Stimulated activated CD4-positive, alpha-beta T cell treated with anti-CD3 and anti-CD28 coated beads, TNF-alpha, amount 100 ng/mL, for 1 hour (primary cell): Measurements from ENCODE around the gene BCAS1.

ENCODE experiments used
- DNase-seq, 3 donors: peaks; one replicate each; pipeline ENCODE4 v3.0.0-alpha.2; 2020; ENCODE audit warnings: low read depth in 3 of 3, low spot score in 1 of 3

Gene BCAS1, protein sequence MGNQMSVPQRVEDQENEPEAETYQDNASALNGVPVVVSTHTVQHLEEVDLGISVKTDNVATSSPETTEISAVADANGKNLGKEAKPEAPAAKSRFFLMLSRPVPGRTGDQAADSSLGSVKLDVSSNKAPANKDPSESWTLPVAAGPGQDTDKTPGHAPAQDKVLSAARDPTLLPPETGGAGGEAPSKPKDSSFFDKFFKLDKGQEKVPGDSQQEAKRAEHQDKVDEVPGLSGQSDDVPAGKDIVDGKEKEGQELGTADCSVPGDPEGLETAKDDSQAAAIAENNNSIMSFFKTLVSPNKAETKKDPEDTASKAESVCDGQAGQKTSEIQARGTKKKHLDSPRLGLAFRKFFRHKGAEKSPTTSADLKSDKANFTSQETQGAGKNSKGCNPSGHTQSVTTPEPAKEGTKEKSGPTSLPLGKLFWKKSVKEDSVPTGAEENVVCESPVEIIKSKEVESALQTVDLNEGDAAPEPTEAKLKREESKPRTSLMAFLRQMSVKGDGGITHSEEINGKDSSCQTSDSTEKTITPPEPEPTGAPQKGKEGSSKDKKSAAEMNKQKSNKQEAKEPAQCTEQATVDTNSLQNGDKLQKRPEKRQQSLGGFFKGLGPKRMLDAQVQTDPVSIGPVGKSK

DNA sequence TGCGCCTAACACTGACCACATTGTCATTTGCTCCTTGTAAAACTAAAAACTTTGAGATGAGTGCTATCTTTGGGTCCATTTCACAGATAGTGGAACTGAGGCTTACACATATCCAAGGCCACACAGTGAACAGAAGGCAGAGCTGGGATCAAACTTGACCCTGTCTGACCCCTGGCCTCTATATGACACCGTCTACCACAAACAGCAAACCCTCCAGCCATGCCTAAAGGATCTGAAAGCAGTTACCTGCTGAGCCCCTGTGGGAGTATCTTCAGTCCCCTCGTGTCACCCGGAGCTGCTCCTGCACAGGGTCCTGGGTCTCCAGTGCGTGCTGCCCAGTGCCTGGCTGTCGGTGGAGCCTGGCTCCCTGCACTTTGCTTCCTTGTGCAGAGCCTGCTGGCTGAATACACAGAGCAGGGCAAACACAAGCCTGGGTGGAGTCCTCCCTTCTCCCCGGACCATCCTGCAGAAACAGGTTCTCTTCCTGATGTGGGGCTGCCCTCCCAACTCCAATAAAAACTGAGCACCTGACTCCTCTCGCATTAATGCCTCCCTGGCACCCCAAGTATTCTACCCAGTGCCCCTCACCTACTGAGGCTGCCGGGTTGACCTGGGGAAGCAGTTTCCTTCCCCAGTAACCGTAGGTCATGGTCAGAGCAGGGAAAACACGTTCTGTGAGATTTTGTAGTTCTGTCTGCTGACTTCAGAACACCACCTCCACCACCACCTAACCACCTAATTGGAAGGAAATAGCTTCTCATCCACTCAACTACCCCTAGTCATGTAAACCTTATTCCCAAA is at the start of gene BCAS1:
TSS of gene BCAS1 (minus strand) at position 408 of the 801 bp plus-strand sequence. CDS start 11,876 bp downstream, outside the sequence.
- no peak for DNase-seq

DNA sequence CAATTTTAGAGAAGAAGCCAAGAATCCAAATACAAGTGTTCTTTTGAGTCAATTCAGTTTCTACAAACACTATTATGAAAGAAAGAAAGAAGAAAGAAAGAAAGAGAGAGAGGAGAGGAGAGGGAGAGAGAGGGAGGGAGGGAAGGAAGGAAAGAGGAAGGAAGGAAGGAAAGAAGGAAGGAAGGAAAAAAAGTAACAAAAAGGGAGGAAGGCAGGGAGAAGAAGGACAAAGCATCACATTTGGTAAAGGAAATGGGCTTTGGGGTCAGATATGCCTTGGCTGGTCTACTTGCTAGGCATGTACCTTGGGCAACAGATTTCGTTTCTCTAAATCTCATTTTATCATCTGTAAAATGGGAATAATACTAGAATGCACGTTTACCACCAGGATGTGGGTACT is 49.4 kb upstream of the BCAS1 start:
- DNase-seq: no peak

DNA sequence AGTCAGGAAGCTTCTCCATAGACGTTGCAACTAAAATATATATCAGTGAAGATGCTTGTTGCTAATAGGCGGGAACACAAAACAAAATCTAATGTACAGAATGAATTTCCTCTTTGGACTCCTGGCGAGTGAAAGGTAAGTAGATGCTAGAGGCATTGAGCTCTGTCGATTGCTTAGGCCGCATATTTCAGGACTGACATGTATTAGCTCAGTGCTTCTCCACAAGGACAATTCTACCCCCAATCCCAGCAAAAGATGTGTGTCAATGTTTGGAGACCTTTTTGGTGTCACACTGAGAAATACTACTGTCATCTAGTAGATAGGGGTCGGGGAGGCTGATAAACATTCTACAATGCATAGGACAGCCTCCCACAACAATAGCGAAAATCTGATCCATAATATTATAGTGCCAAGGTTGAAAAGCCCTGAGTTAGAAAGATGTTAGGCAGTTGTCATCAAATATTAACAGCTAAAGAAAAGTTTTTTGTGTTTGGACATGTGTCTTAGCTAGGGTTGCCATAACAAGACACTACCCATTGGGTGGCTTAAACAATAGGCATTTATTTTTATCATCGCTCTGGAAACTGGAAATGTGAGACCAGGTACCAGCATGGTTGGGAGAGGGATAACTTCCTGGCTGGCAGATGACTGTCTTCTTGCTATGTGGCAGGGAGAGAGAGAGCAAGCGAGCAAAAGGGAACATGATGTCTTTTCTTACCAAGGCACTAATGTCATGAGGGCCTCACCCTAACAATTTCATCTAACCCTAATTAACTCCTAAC is 48.0 kb upstream of the BCAS1 start:
- DNase-seq: no peak

DNA sequence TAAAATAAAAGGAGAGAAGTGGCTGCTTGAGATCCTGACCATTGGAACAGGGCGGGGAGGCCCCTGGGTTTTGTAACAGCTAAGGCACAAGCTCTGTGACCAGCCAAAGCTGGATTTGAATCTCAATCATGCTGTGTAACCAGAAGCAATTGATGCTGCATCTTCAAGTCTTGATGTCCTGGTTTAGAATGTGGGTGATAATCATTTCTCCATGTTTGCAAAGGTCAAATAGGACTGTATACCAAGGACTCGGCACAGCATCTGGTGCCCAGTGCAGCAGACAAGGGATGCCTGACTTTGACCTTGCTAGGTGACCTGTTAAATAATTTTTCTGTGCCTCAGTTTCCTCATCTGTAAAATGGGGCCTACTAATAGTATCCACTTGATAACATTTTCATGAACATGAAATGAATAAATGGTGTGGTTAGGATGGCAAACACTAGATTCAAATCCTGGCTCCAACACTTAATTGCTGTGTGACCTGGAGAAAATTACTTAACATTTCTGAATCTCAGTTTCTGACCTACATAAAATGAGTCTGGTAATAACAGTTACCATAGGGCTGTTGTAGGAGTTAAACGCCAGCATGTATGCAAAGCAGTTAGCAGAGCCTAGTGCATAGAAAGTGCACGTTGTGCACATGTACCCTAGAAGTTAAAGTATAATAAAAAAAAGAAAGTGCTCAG is 46.3 kb upstream of the BCAS1 start:
- no peak for DNase-seq

DNA sequence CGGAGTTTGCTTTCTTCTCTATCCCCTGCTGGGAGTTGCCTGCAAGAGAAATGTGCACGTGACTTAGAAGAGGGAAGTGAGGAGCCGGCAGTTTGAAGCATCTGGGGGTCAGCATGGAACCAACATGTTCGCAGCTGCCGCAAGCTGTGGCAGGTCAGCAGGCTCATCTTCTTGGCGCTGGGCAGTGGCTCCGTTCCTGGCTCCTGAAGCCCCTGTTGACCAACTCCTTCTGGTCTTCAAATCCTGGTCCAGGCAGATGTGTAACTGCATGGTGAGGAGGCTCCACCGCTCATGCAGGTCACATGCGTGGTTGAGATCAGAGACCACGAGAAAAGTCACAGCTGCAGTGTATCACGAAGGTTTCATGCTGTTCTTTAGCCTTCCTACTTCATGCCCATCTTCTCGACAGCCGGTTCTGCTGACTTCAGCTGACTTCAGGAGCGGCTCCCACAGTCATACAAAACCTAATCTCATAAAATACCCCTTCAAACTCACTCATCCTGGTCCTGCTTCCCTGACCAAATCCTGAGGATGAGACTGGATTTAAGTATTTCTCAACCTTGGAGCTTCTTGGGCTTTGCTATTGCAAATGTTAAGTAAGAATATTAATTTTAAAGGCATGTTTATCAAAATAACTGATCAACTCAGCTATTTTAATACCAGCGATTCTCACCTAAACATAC is 44.9 kb upstream of the BCAS1 start:
- DNase-seq: no peak

DNA sequence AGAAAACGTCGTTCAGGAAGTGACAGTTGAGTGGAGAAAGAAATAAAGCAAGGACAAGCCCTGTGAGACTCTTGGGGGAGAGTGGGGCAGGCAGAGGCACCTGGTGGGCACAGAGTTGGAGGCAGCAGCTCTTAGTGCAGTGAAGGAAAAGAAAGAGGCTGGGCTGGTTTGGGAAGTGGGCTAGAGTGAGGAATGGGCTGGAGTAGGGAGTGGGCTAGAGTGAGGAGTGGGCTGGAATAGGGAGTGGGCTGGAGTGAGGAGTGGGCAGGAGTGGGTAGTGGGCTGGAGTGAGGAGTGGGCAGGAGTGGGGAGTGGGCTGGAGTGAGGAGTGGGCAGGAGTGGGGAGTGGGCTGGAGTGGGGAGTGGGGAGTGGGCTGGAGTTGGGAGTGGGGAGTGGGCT is 43.7 kb upstream of the BCAS1 start:
- no peak for DNase-seq

DNA sequence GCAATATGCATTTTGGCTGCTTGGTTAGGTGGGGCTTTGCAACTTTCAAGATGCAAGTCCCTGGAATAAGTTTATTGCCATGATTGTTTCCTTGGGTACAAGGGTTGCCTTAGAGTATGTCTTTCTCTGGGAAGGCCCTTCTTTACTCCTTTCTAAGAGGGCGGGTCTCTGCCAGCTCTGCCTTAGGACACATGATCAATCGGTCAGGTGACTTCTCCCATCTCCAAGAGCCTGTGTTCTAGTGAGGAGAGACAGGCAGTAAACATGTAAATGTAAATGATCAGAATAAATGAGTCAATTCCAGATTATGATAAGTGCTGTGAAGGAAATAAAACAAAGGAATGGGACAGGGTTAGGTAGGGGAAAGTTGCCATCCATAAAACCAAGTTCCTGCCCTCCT is 43.2 kb upstream of the BCAS1 start:
- no peak for DNase-seq

DNA sequence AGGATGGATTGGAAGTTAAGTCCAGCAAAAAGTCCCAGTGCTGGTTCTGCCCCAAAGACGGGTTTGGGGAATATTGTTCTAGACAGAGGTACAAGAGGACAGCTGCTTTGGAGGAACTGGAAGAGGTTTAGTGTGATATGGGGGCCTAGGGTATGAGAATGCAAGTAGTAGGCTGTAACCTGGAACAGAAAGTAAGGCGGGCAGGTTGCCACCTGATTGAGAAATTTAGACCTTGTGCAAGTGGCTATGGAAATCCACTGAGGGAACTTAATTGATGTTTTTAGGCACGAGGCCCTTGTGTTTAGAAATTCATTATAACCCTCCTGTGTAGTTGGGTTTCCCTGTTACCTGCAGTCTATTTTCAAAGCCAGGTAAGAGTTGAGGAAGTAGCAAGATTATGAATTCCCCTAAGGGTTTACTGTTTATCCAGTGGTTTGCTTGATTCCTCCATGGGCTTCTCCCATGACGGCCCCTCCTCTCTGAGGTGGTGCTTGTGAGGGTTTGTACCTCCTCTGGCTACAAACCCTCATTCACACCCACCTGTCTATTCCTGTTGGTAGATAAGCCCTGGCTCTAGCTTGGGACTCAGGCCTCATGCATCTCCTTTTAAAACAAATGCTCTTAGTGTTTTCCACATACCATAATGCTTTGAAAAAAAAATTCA is 42.0 kb upstream of the BCAS1 start:
- DNase-seq: no peak

DNA sequence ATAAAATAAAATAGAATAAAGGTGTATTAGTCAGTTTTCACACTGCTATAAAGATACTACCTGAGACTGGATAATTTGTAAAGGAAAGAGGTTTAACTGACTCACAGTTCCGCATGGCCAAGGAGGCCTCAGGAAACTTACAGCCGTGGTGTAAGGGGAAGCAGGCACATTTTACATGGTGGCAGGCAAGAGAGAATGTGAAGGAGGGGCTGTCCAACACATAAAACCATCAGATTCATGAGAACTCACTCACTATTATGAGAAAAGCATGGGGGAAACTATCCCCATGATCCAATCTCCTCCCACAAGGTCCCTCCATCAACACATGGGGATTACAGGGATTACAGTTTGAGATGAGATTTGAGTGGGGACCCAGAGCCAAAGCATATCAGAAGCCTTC is 41.1 kb upstream of the BCAS1 start:
- DNase-seq: no peak

DNA sequence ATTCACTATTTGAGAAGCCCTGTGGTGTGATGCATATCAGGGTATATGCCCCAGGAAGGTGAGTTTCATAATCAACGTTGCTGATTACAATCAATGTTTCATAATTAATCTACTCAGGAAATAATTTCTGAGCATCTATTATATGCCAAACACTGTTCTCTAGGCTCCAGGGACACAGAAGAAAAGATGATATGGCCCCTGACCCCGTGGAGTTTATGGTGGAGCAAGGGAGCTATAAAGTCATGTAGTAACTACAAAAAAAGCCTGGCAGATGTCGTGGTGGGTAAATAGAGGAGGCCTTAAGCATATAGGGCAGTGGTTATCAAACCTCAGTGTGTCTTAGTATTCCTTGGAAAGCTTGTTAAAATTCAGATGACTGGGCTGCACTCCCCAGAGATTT is 40.1 kb upstream of the BCAS1 start:
- DNase-seq: no peak

DNA sequence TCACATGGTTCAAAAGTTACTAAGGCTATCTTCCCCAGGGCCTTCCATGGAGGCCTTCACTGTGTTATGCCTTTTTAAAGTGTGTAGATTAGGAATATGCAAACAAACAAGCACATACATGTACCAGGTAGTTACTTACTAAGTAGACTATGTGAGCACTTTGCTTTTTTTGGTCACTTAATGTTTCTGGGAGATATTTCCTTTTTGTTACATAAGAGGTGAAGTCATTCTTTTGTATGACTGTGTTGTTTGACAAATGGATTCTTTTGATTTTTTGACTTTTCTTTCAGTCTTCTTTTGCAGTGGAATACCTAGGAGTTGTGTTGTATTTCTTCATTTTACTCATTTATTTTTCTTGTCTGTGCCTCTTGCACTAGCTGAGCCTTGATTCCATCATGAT is 39.6 kb upstream of the BCAS1 start:
- no peak for DNase-seq

DNA sequence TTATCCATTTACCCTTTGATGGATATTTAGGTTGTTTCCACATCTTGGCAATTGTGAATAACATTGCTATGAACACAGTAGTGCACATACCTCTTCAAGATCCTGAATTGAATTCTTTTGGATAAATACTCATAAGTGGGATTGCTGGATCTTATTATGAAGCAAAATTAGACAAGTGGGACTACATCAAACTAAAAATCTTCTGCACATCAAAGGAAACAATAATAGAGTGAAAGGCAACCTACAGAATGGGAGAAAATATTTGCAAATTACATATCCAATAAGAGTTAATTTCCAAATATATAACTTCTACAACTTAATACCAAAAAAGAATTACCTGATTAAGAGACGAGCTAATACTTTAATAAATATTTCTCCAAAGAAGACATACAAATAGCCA is 38.4 kb upstream of the BCAS1 start:
- no peak for DNase-seq

DNA sequence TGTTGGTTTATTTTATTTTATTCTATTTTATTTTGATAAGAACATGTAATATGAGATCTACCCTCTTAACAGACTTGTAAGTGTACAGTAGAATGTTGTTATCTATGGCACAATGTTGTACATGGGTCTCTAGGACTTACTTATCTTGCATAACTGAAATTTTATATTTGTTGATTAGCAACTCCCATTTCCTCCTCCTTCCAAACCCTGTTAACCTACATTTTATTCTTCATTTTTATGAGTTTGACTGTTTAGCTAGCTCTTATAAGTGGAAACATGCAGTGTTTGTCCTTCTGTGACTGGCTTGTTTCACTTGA is 37.9 kb upstream of the BCAS1 start:
- DNase-seq: no peak

DNA sequence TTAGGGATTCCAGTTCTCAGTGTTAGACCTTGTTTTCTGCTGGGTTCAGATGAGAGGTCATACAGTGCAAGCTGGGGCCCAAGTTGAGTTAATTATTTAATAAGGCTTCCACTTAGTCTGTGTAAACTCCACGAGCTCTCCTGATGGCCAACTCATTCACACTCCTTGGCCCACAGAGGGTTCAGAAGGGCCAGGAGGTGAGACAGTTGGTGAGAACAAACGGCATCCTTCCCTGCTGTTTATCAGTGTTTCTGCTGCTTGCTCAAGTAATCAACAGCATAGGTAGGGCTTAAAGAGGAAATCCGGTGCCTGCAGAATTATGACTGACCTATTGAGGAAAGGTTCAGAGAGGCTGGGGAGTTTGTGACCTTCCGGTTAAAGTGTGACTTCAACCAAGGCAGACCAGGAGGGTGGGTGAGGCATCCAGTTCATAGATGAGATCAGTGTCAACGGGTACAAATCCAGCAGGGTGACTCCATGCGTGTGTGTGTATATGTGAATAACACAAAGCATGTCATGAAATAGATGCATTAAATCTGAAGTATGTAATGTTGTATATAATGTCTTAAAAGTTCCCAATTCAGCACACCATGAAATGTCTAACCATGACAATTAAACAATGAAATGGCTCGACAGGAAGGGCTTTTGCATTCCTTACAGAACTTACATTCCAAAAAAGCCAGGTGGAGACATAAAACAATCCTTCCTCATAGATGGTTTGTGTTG is 37.4 kb upstream of the BCAS1 start:
- no peak for DNase-seq

DNA sequence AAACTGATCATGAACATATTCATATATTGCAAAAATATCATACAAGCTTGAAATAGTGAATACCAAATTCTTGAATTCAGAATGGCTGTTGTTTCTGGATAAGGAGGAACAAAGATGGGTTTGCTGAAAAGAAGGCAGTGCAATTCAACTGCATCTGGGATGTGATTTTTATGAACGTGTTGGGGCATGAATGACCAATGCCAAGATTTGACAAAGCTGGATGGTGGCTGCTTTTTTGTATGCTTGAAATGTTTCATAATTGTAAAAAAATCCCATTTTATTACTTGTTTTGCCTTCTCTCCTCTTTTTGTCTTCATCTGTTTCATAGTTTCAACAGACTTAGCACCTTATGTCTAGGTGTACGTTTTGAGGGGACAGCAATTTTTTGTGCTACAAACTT is 36.8 kb upstream of the BCAS1 start:
- no peak for DNase-seq

DNA sequence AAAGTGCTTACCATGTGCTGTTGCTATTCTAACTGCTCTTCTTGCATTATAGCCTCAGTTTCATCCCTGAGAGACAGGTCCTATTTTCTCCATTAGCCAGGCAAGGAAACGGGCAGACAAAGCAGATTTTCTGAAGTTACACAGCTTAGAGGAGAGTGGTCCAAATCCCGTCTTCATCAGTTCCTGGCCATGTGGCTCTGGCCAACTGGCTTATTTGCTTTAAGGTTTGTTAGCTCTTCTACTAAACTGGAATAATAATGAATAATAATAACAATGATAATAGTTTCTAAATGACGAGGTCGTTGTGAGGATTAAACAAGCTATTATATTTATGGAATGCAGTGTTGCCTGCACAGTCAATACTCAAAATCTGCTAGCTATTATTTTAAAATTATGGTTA is 35.8 kb upstream of the BCAS1 start:
- no peak for DNase-seq

DNA sequence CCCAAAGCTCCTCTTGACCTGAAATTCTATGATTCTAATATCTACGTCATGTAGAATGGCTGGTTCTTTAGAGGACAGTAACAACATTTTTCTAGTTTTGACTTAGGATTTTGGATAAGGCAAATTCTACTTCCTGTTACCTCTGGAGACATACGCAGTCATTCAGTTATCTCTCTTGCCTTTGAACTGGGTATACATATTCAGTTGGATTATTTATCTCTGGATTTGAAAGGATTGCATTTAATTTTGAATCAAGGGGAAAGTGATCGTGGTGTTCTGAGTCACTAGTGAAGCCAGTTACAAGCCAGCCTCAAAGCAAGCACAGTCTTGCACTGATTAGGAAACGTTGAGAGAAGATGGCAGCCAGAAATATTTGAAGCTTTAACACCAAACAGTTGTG is 35.3 kb upstream of the BCAS1 start:
- DNase-seq: no peak

DNA sequence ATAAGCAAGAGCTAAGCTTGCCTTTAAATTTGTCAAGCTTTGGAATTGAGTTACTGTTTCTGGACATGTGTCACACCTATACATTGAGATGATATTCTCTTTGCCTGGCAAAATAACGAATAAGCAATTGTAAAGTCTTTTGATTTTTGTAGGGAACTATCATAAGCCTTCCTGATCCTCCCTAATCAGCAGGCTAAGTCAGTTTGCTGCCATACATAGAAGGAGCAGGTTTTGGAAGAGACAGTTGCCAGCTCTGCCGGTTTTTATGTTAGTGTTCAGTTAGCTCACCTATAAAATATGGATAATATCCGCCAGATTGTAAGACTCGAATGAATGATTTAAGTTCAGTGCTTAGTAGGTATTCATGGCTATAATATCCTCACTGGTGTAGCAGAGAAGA is 34.4 kb upstream of the BCAS1 start:
- no peak for DNase-seq
